ENCODE results near the gene ERBB2. TPM values are rescaled to one million over a fixed set of nuclear protein-coding genes. Genes with fewer than 3 reads are reported as not detected.

The ERBB2 gene
- polyA plus RNA-seq, 1 donor from 2014 or later, result 0.79 TPM

DNA sequence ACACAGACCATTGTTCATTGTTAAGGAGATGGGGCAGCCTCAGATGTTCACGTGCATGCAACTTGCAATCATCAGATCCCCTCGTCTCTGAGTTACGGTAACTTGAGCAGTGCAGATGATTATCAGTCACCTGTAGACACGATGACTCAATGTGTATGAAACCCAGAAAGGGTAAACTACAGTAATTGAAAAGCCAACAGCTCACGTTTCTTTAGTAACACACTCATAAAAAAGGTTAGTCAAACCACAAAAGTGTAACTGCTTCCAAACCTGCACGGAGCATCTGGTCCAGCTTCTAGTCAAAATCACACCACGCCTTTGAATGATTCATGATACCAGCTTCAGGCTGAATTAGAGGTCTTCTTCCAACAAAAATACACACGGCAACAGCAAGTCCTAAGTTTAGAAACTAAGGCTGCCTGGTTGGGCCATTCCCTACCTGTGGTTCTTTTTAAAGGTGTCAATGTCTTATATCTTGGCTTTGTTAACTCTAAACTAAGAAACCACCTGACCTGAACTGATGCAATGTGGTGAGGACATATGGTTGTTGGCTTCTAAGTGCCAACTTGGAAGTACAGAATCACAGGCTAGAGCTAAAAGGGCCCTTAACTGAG lies 70.2 kb downstream of the ERBB2 start:
- Mint-ChIP-seq H3K4me3 (peak overlapping the region; percentile 54 to 91 (median 72)), H3K27me3 (no peaks in the 10 kb centered on the region), H3K9me3 (no peaks in the 10 kb centered on the region), H3K4me1 (peaks cover 75 to 88% (median 81%) of the 10 kb centered on the region in 3 donors), H3K27ac (peak overlapping the region; percentile 87 to 98 (median 89)), H3K36me3 (peaks cover 21% of the 10 kb centered on the region)

DNA sequence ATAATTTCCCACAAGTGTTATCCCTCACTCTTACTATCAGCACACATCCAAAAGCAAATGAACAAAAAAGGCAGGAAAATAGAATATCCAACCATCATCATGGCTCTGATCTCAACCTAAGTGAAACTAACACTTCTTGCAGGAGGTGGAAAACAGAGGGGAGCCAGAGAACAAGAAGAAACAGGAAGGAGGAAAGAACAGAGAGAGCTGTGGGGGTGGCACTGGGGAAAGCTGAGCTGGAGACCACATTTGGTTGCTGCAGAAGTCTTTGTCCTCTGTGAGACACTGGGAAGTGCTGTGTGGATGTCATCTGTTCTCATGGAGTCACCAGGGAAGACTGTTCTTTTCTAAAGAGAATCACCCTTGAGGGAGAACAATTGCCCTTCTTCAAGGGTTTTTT lies 72.6 kb downstream of the ERBB2 start:
- peaks cover 23% of the 10 kb centered on the region for H3K36me3 Mint-ChIP-seq
- peak overlapping the region; percentile 56 to 94 (median 78) for H3K4me3 Mint-ChIP-seq
- no peaks in the 10 kb centered on the region for H3K9me3 Mint-ChIP-seq
- H3K27me3 Mint-ChIP-seq, result no peaks in the 10 kb centered on the region
- H3K27ac Mint-ChIP-seq, result peak overlapping the region; percentile 89 to 98 (median 96)
- H3K4me1 Mint-ChIP-seq, result peaks cover 67 to 77% (median 73%) of the 10 kb centered on the region in 3 donors

DNA sequence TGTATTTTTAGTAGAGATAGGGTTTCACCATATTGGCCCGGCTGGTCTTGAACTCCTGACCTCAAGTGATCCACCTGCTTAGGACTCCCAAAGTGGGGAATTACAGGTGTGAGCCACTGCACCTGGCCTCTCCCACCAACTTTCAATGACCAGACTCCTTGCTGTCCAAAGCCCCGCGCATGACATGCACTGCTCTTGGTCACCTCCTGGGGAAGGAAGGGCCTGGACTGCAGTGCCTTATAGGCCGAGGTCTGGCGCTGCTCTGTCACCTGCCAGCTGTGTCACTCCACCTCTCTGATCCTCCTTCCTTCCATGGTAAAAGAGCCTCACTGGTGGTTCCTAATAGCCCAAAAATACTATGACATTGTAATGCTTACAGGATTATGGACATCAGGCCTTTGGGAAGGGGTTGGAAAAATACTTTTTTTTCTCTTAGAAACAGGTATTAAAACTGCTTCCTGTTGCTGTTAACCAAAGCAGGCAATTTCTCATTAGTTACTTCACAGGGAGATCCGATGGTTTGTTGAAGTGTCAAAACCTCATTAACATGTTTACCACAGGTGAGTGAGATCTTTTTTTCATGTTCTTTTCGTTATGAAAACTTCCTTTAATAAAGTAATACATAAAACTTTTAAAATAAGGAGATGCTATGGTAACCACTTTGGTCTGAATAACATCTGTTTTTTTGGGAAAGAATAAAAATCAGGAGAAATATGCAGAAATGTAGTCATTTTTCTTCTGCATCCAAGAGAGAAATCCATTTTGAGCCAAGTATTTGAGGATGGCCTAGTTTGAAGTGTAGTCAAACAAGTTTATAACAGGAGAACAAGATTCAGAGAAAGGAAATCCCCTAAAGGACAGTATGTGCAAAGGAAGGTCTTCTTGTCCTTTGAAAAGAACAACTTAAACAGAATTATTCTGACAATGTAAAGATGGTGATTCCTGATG lies 73.4 kb downstream of the ERBB2 start:
- Mint-ChIP-seq H3K27ac (peak overlapping the region; percentile 89 to 98 (median 96)), H3K9me3 (no peaks in the 10 kb centered on the region), H3K4me3 (peak overlapping the region; percentile 56 to 94 (median 80)), H3K36me3 (peaks cover 28% of the 10 kb centered on the region), H3K27me3 (no peaks in the 10 kb centered on the region), H3K4me1 (peaks cover 66 to 80% (median 75%) of the 10 kb centered on the region in 3 donors)

DNA sequence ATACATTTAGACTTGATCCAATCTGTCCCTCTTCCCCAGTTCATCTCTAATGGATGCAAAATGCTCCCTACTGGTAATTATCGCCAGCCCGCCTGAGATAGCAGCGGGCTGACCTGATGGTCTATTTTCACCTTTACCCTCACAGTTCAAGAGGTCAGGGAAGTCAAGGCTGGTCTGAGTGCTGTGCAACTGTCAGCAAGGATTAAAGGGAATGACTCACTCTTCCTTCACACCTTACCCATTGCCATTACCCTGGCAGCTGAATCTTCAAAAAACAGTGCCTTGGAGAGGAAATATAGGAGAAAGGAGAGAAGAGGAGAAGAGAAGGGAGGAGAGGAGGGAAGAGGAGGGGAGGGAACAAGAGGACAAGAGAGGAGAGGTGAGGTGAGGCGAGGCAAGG lies 74.2 kb downstream of the ERBB2 start:
- peaks cover 27% of the 10 kb centered on the region for H3K36me3 Mint-ChIP-seq
- peak overlapping the region; percentile 89 to 98 (median 96) for H3K27ac Mint-ChIP-seq
- H3K9me3 Mint-ChIP-seq, result no peaks in the 10 kb centered on the region
- peak overlapping the region; percentile 56 to 96 (median 94) for H3K4me3 Mint-ChIP-seq
- no peaks in the 10 kb centered on the region for H3K27me3 Mint-ChIP-seq
- H3K4me1 Mint-ChIP-seq, result peaks cover 66 to 78% (median 73%) of the 10 kb centered on the region in 3 donors

DNA sequence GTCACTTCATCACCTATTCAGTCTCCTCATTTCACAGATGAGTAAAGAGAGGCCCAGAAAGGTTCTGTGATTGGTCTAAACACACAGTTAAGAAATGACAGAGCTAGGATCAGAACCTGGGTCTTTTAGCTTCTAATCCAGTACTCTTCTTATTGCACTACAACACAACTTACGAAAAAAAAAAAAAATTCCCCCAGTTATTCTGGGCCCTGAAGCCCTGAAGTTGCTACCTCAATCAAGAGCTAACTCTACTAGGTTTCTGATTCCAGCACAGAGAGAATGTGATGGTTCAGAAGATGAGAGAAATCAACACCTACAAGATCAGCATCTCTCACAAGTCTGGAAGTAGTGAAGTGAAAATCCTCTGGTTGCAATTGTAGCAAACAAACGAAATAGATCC lies 75.2 kb downstream of the ERBB2 start:
- H3K9me3 Mint-ChIP-seq, result no peaks in the 10 kb centered on the region
- peak overlapping the region; percentile 90 to 96 (median 94) for H3K4me3 Mint-ChIP-seq
- no peaks in the 10 kb centered on the region for H3K27me3 Mint-ChIP-seq
- H3K36me3 Mint-ChIP-seq, result peaks cover 24% of the 10 kb centered on the region
- H3K4me1 Mint-ChIP-seq, result peaks cover 62 to 71% (median 63%) of the 10 kb centered on the region in 3 donors
- peak overlapping the region; percentile 78 to 98 (median 91) for H3K27ac Mint-ChIP-seq

DNA sequence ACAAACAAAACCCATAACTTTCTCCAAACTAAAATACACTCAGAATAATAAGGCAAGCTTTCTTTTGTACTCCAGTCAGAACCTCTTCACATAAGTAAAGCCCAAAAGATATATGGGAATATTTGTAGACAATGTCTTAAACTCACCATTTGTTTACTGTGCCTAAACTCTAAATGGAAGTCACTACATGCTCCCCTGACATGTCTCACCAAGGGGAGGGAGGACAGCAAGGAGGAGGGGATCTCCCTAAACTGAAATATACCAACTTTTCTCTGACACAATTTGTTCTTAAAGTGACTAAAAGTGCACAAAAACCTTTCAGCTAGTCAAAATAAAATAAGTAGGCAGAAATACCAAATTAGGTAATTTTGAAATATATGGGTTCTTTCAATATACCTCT lies 76.4 kb downstream of the ERBB2 start:
- no peaks in the 10 kb centered on the region for H3K9me3 Mint-ChIP-seq
- peaks cover 57 to 67% (median 58%) of the 10 kb centered on the region in 3 donors for H3K4me1 Mint-ChIP-seq
- peak overlapping the region; percentile 90 to 96 (median 94) for H3K4me3 Mint-ChIP-seq
- H3K27me3 Mint-ChIP-seq, result no peaks in the 10 kb centered on the region
- H3K27ac Mint-ChIP-seq, result peak overlapping the region; percentile 78 to 98 (median 91)
- peaks cover 27% of the 10 kb centered on the region for H3K36me3 Mint-ChIP-seq

DNA sequence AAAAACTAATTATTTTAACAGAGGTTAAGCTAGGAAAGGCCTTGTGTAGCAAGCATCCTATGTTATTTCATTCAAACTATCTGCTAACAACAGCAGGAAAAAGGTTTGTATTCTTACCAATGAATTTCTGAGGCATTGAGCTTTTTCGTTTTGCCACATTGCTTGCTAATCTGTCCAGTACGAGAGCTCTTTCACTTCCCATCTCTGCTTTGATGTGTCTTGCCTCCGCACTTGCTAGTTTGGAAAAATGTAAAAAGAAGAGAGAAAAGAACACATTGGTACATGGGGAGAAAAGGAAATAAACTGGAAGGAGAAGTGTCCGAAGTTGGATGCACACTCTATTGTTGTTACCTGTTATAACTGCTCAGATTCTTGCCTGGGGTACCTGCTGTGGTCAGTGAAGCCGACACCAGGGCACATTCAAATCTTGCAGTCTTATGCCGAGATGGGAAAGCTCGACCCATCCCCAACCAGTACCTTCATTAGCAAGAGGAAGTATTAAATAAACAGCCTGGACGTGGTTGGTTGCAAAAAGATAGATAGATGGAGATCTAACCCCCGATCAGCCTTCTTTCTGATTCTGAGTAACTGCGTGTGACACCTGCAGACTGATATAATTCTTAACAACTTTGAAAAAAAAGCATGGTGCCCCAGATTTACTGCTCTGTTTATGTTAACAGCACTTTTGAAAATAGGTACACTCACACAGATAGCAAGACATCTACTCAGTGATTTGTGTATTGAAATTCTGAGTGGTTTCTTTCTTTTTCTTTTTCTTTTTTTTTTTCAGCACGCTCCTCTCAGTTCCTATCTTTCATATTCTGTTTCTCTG lies 77.9 kb downstream of the ERBB2 start:
- Mint-ChIP-seq H3K4me3 (peak overlapping the region; percentile 90 to 96 (median 94)), H3K9me3 (no peaks in the 10 kb centered on the region), H3K36me3 (peaks cover 24% of the 10 kb centered on the region), H3K27me3 (no peaks in the 10 kb centered on the region), H3K27ac (peak overlapping the region; percentile 78 to 98 (median 93)), H3K4me1 (peaks cover 54 to 66% (median 58%) of the 10 kb centered on the region in 3 donors)

Other genes with a start within 250 kb of the ERBB2 start
- gene MED1, start 248.8 kb upstream of the ERBB2 start, polyA plus RNA-seq, result 20.8 TPM
- gene CDK12, start 238.6 kb upstream of the ERBB2 start, polyA plus RNA-seq, result 6.1 TPM
- gene NEUROD2, start 92.1 kb upstream of the ERBB2 start, polyA plus RNA-seq, result not detected
- gene PPP1R1B, start 73.1 kb upstream of the ERBB2 start, polyA plus RNA-seq, result not detected
- 35.7 TPM for gene STARD3, start 62.9 kb upstream of the ERBB2 start, polyA plus RNA-seq
- not detected for gene TCAP, start 34.7 kb upstream of the ERBB2 start, polyA plus RNA-seq
- gene PNMT, start 31.6 kb upstream of the ERBB2 start, polyA plus RNA-seq, result not detected
- gene PGAP3, start 12.0 kb upstream of the ERBB2 start, polyA plus RNA-seq, result 15.6 TPM
- 113 TPM for gene MIEN1, start 30.5 kb downstream of the ERBB2 start, polyA plus RNA-seq
- gene GRB7, start 37.9 kb downstream of the ERBB2 start, polyA plus RNA-seq, result not detected
- 103 TPM for gene IKZF3, start 164.2 kb downstream of the ERBB2 start, polyA plus RNA-seq
- gene ZPBP2, start 168.1 kb downstream of the ERBB2 start, polyA plus RNA-seq, result 0.84 TPM
- gene GSDMB, start 218.6 kb downstream of the ERBB2 start, polyA plus RNA-seq, result 0.36 TPM
- gene ORMDL3, start 227.5 kb downstream of the ERBB2 start, polyA plus RNA-seq, result 182 TPM
- not detected for gene LRRC3C, start 227.7 kb downstream of the ERBB2 start, polyA plus RNA-seq

All from IgD-negative memory B cell (primary cell).